Loucy (cell line): ENCODE results near the gene UGT1A1.

ENCODE experiments used
- H2AFZ ChIP-seq: fragments of 200-600 bp; sonication (generic); 2 replicates; pipeline ENCODE4 v1.6.0; 2016; ENCODE audit warnings: antibody characterized with exemption, mild to moderate bottlenecking, low read length, moderate library complexity
- H3F3A ChIP-seq: fragments of 200-600 bp; 2 replicates; pipeline ENCODE4 v1.6.0; 2016; ENCODE audit warnings: antibody characterized with exemption, low read depth, mild to moderate bottlenecking
- H3K27me3 ChIP-seq: fragments of 200-600 bp; sonication (generic); 2 replicates; pipeline ENCODE4 v1.6.1; 2014; ENCODE audit warnings: low read length, mild to moderate bottlenecking; ENCODE audit not compliant: insufficient read depth, poor library complexity, severe bottlenecking
- H3K36me3 ChIP-seq: fragments of 200-600 bp; sonication (generic); 2 replicates; pipeline ENCODE4 v1.6.1; 2016; ENCODE audit warnings: low read length; ENCODE audit not compliant: insufficient read depth
- H3K4me1 ChIP-seq: fragments of 200-600 bp; sonication (generic); 2 replicates; pipeline ENCODE4 v1.5.1; 2014; ENCODE audit warnings: low read length, mild to moderate bottlenecking; ENCODE audit not compliant: insufficient read depth, poor library complexity, severe bottlenecking
- H3K4me2 ChIP-seq: fragments of 200-600 bp; sonication (generic); 2 replicates; pipeline ENCODE4 v1.6.0; 2014; ENCODE audit warnings: antibody characterized with exemption, low read length, low read depth, mild to moderate bottlenecking; ENCODE audit not compliant: poor library complexity, severe bottlenecking
- H3K4me3 ChIP-seq: fragments of 200-600 bp; sonication (generic); 2 replicates; pipeline ENCODE4 v1.5.1; 2014; ENCODE audit warnings: low read length, mild to moderate bottlenecking, mixed read lengths; ENCODE audit not compliant: poor library complexity, severe bottlenecking
- H3K79me2 ChIP-seq: fragments of 200-600 bp; sonication (generic); 2 replicates; pipeline ENCODE4 v1.6.1; 2014; ENCODE audit warnings: low read length; ENCODE audit not compliant: insufficient read depth
- H3K9ac ChIP-seq: fragments of 200-600 bp; sonication (generic); 2 replicates; pipeline ENCODE4 v1.6.0; 2014; ENCODE audit warnings: mild to moderate bottlenecking, low read depth, low read length, moderate library complexity; ENCODE audit not compliant: poor library complexity, severe bottlenecking
- H3K9me2 ChIP-seq: fragments of 200-600 bp; sonication (generic); replicated peaks from 2 replicates; pipeline ENCODE4 v1.6.1; 2016; ENCODE audit warnings: low read depth, low read length, mixed read lengths
- H3K9me3 ChIP-seq: fragments of 200-600 bp; sonication (generic); 2 replicates; pipeline ENCODE4 v1.6.1; 2014; ENCODE audit warnings: mild to moderate bottlenecking, antibody characterized with exemption, low read length, low read depth; ENCODE audit not compliant: insufficient read depth
- H4K20me1 ChIP-seq: fragments of 200-600 bp; sonication (generic); 2 replicates; pipeline ENCODE4 v1.6.0; 2014; ENCODE audit warnings: antibody characterized with exemption, low read length, mild to moderate bottlenecking; ENCODE audit not compliant: insufficient read depth, poor library complexity, severe bottlenecking
- CTCF ChIP-seq: fragments of 200-600 bp; sonication (generic); conservative IDR thresholded peaks from 2 replicates; pipeline ENCODE4 v1.5.1; 2014; ENCODE audit warnings: mild to moderate bottlenecking, antibody characterized with exemption, low read length
- EZH2phosphoT487 ChIP-seq: fragments of 200-600 bp; IDR thresholded peaks from 2 replicates; pipeline ENCODE4 v1.6.1; 2018; ENCODE audit warnings: antibody characterized with exemption, mild to moderate bottlenecking, moderate library complexity, borderline replicate concordance

The UGT1A1 gene

GRCh38 chr2:233713262-233713615 is 46.8 kb upstream of the UGT1A1 start:
- Histone ChIP-seq H3F3A (no peaks in the 10 kb centered on the region), H3K4me3 (no peak overlapping the region), H4K20me1 (no peaks in the 10 kb centered on the region), H3K36me3 (no peaks in the 10 kb centered on the region), H3K9ac (no peak overlapping the region), H2AFZ (no peak overlapping the region), H3K27me3 (no peaks in the 10 kb centered on the region), H3K4me2 (no peak overlapping the region), H3K9me2 (no peaks in the 10 kb centered on the region), H3K9me3 (no peaks in the 10 kb centered on the region), H3K4me1 (no peaks in the 10 kb centered on the region), H3K79me2 (no peaks in the 10 kb centered on the region)
- TF ChIP-seq EZH2phosphoT487 (no peak), CTCF (no peak)

- no peaks in the 10 kb centered on the region for H3K9me3 ChIP-seq
- H3K36me3 ChIP-seq, result no peaks in the 10 kb centered on the region
- no peaks in the 10 kb centered on the region for H3K79me2 ChIP-seq
- no peak overlapping the region for H2AFZ ChIP-seq
- H3K9ac ChIP-seq, result no peak overlapping the region
- H3K4me3 ChIP-seq, result no peak overlapping the region
- no peaks in the 10 kb centered on the region for H3F3A ChIP-seq
- H4K20me1 ChIP-seq, result no peaks in the 10 kb centered on the region
- no peaks in the 10 kb centered on the region for H3K27me3 ChIP-seq
- no peaks in the 10 kb centered on the region for H3K9me2 ChIP-seq
- no peak for TF ChIP-seq EZH2phosphoT487
- TF ChIP-seq CTCF, result no peak
- H3K4me2 ChIP-seq, result no peak overlapping the region
- H3K4me1 ChIP-seq, result no peaks in the 10 kb centered on the region
Measured at GRCh38 chr2:233714121-233714520, 45.9 kb upstream of the UGT1A1 start.

GRCh38 chr2:233718552-233718951 is 41.5 kb upstream of the UGT1A1 start, which contains the start of gene UGT1A4:
Gene UGT1A4, plus strand, starts transcription at chr2:233718736. Its CDS starts 85 bp downstream, at chr2:233718821.
- Histone ChIP-seq H3K36me3 (no peaks in the 10 kb centered on the region), H4K20me1 (no peaks in the 10 kb centered on the region), H3K9me3 (no peaks in the 10 kb centered on the region), H3K9me2 (no peaks in the 10 kb centered on the region), H3K4me2 (no peak within 1 kb of the TSS), H3K4me3 (no peak within 1 kb of the TSS), H3K27me3 (no peaks in the 10 kb centered on the region), H3F3A (no peaks in the 10 kb centered on the region), H3K79me2 (no peaks in the 10 kb centered on the region), H2AFZ (no peak within 1 kb of the TSS), H3K9ac (no peak within 1 kb of the TSS), H3K4me1 (no peaks in the 10 kb centered on the region)
- TF ChIP-seq CTCF (no peak), EZH2phosphoT487 (no peak)
